NCI-H524 treated with DMSO at 0.1 percent for 48 hours (cell line): ENCODE measurements around the gene PLK2.

Experiments
- DNase-seq: peaks from one replicate; lab custom pipeline; 2025; lab: John Stamatoyannopoulos, UW

Gene PLK2

GRCh38 chr5:58460002-58460731, at the start of gene PLK2:
PLK2 (minus strand) TSS chr5:58460086; CDS start chr5:58459959, 127 bp downstream.
- DNase-seq, result peak; percentile 7

- no peak for DNase-seq
These were observed 47.8 kb upstream of the PLK2 start for GRCh38 chr5:58507715-58508114.

- no peak for DNase-seq
These were observed 46.2 kb upstream of the PLK2 start for GRCh38 chr5:58505971-58506640.

GRCh38 chr5:58505502-58505901, 45.6 kb upstream of the PLK2 start:
- DNase-seq, result no peak

GRCh38 chr5:58504766-58505165, 44.9 kb upstream of the PLK2 start:
- no peak for DNase-seq

GRCh38 chr5:58503390-58504046, 43.6 kb upstream of the PLK2 start:
- DNase-seq, result no peak

- no peak for DNase-seq
These were observed 42.0 kb upstream of the PLK2 start for GRCh38 chr5:58501778-58502417.

- no peak for DNase-seq
These were observed 40.1 kb upstream of the PLK2 start for GRCh38 chr5:58499941-58500340.

- DNase-seq, result no peak
These were observed 39.3 kb upstream of the PLK2 start for GRCh38 chr5:58499231-58499630.

GRCh38 chr5:58498340-58498942, 38.6 kb upstream of the PLK2 start:
- no peak for DNase-seq

GRCh38 chr5:58497921-58498320, 38.0 kb upstream of the PLK2 start:
- DNase-seq, result no peak

- no peak for DNase-seq
These were observed 37.5 kb upstream of the PLK2 start for GRCh38 chr5:58497386-58497785.

GRCh38 chr5:58496488-58496887, 36.6 kb upstream of the PLK2 start:
- DNase-seq, result no peak

- DNase-seq, result no peak
These were observed 33.3 kb upstream of the PLK2 start for GRCh38 chr5:58493141-58493540.

GRCh38 chr5:58491216-58491892, 31.5 kb upstream of the PLK2 start, which contains the start of gene GAPT:
GAPT (plus strand) TSS chr5:58491435; CDS start chr5:58494537, 3,102 bp downstream.
- DNase-seq, result no peak

GRCh38 chr5:58490402-58491050, 30.6 kb upstream of the PLK2 start:
- DNase-seq, result no peak

GRCh38 chr5:58486290-58486689, 26.4 kb upstream of the PLK2 start:
- no peak for DNase-seq

GRCh38 chr5:58484505-58484904, 24.6 kb upstream of the PLK2 start:
- DNase-seq, result no peak

GRCh38 chr5:58482536-58482935, 22.6 kb upstream of the PLK2 start:
- DNase-seq, result no peak

- DNase-seq, result no peak
These were observed 21.9 kb upstream of the PLK2 start for GRCh38 chr5:58481828-58482227.

GRCh38 chr5:58481066-58481676, 21.3 kb upstream of the PLK2 start:
- DNase-seq, result no peak
